GM23338 (cell line): ENCODE data around the gene CLASP2. TPM values are rescaled to one million over a fixed set of nuclear protein-coding genes. Genes with fewer than 3 reads are reported as not detected.

ENCODE experiments used
- ATAC-seq: fragments of 200-7000 bp; cut with Tn5 transposase; 3 replicates; pipeline ENCODE4 v1.9.1; 2020
- DNase-seq: peaks from one replicate; pipeline ENCODE4 v3.0.0-alpha.2; 2015; ENCODE audit warnings: low spot score
- H2AFZ ChIP-seq: fragments of 200-600 bp; sonication (generic); 2 replicates; pipeline ENCODE4 v1.8.0; 2016; ENCODE audit warnings: antibody characterized with exemption, mild to moderate bottlenecking, moderate library complexity
- H3F3A ChIP-seq: fragments of 200-600 bp; sonication (generic); replicated peaks from 2 replicates; pipeline ENCODE4 v1.8.0; 2017; ENCODE audit warnings: antibody characterized with exemption, mixed run types, low read depth
- H3K27ac ChIP-seq: fragments of 200-600 bp; sonication (generic); 2 replicates; pipeline ENCODE4 v1.6.1; 2016; ENCODE audit warnings: low read depth
- H3K27me3 ChIP-seq: fragments of 200-600 bp; sonication (generic); 2 replicates; pipeline ENCODE4 v1.8.0; 2016; ENCODE audit warnings: mild to moderate bottlenecking, mixed run types, moderate library complexity; ENCODE audit not compliant: insufficient read depth
- H3K36me3 ChIP-seq: fragments of 200-600 bp; sonication (generic); 2 replicates; pipeline ENCODE4 v1.8.0; 2016; ENCODE audit warnings: mild to moderate bottlenecking; ENCODE audit not compliant: insufficient read depth
- H3K4me1 ChIP-seq: fragments of 200-600 bp; sonication (generic); 2 replicates; pipeline ENCODE4 v1.8.0; 2016; ENCODE audit warnings: mild to moderate bottlenecking, moderate library complexity; ENCODE audit not compliant: insufficient read depth
- H3K4me2 ChIP-seq: fragments of 200-600 bp; sonication (generic); 2 replicates; pipeline ENCODE4 v1.7.1; 2017; ENCODE audit warnings: mixed run types
- H3K4me3 ChIP-seq: fragments of 200-600 bp; sonication (generic); 2 replicates; pipeline ENCODE4 v1.6.1; 2016; ENCODE audit warnings: mixed run types
- H3K79me2 ChIP-seq: fragments of 200-600 bp; sonication (generic); replicated peaks from 2 replicates; pipeline ENCODE4 v1.8.0; 2017; ENCODE audit warnings: mild to moderate bottlenecking; ENCODE audit not compliant: insufficient read depth
- H3K9me2 ChIP-seq: fragments of 200-600 bp; sonication (generic); 2 replicates; pipeline ENCODE4 v1.8.0; 2017; ENCODE audit not compliant: insufficient read depth
- H4K20me1 ChIP-seq: fragments of 200-600 bp; sonication (generic); replicated peaks from 2 replicates; pipeline ENCODE4 v1.8.0; 2017; ENCODE audit warnings: mild to moderate bottlenecking; ENCODE audit not compliant: insufficient read depth
- H3K27ac Mint-ChIP-seq: 2 replicates; pipeline ENCODE4 v1.8.0; 2020; ENCODE audit warnings: inconsistent platforms, mild to moderate bottlenecking, moderate library complexity, mixed read lengths
- H3K27me3 Mint-ChIP-seq: 3 replicates; pipeline ENCODE4 v1.8.0; 2022; ENCODE audit warnings: low read depth, mild to moderate bottlenecking, moderate library complexity, mixed read lengths, inconsistent platforms; ENCODE audit not compliant: insufficient read depth, poor library complexity
- H3K36me3 Mint-ChIP-seq: 3 replicates; pipeline ENCODE4 v1.8.0; 2021; ENCODE audit warnings: low read depth, mild to moderate bottlenecking, inconsistent platforms, moderate library complexity, mixed read lengths
- H3K4me1 Mint-ChIP-seq: 3 replicates; pipeline ENCODE4 v1.8.0; 2020; ENCODE audit warnings: mild to moderate bottlenecking, inconsistent platforms, mixed read lengths
- H3K4me3 Mint-ChIP-seq: 3 replicates; pipeline ENCODE4 v1.8.0; 2021; ENCODE audit warnings: moderate library complexity, mild to moderate bottlenecking, inconsistent platforms, mixed read lengths
- H3K9me3 Mint-ChIP-seq: 3 replicates; pipeline ENCODE4 v1.8.0; 2020; ENCODE audit warnings: moderate library complexity, mild to moderate bottlenecking, inconsistent platforms, mixed read lengths
- CREB1 ChIP-seq: fragments of 250-450 bp; sonication (Bioruptor Pico); IDR thresholded peaks from 2 replicates; pipeline ENCODE4 v1.5.0; 2020; ENCODE audit warnings: low read depth, mild to moderate bottlenecking, moderate library complexity
- EZH2phosphoT487 ChIP-seq: fragments of 200-600 bp; sonication (generic); IDR thresholded peaks from one replicate; pipeline ENCODE4 v1.8.1; 2018; ENCODE audit warnings: antibody characterized with exemption; ENCODE audit not compliant: unreplicated experiment
- JUNB ChIP-seq: IDR thresholded peaks from one replicate; pipeline ENCODE4 v1.6.1; 2016; ENCODE audit warnings: antibody characterized with exemption; ENCODE audit not compliant: unreplicated experiment
- NANOG ChIP-seq: IDR thresholded peaks from 2 replicates; pipeline ENCODE4 v1.6.1; 2016; ENCODE audit warnings: antibody characterized with exemption, borderline replicate concordance
- REST ChIP-seq: IDR thresholded peaks from one replicate; pipeline ENCODE4 v1.6.1; 2018; ENCODE audit warnings: antibody characterized with exemption; ENCODE audit not compliant: unreplicated experiment
- ZNF114 ChIP-seq: fragments of 250-450 bp; sonication (Bioruptor Pico); IDR thresholded peaks from 2 replicates; pipeline ENCODE4 v1.5.0; 2020; ENCODE audit warnings: mild to moderate bottlenecking, moderate library complexity
- ZNF331 ChIP-seq: fragments of 250-450 bp; sonication (Bioruptor Pico); IDR thresholded peaks from 2 replicates; pipeline ENCODE4 v1.5.0; 2020; ENCODE audit warnings: low read depth, mild to moderate bottlenecking, moderate library complexity
- ZNF462 ChIP-seq: fragments of 250-450 bp; sonication (Bioruptor Pico); IDR thresholded peaks from 2 replicates; pipeline ENCODE4 v1.5.0; 2020; ENCODE audit warnings: mild to moderate bottlenecking, moderate library complexity
- polyA plus RNA-seq: library from polyadenylated mRNA; unstranded; fragments of >200 nt; fragmentation: Nextera tagmentation; extraction: Ambion mirVana; gene quantifications from 2 replicates; pipeline ENCODE4 v1.2.1, GENCODE V29; 2016
- total RNA-seq: library from RNA; depleted of rRNA; stranded (reverse); fragments of >200 nt; shearing (Covaris generic); gene quantifications from 2 replicates; pipeline ENCODE4 v1.2.3, GENCODE V29; 2014

CLASP2 gene
- total and polyA plus RNA-seq, 2 experiments from 2014 or later = 12.8 to 74.6 TPM

- Mint-ChIP-seq H3K27me3 (peaks cover 4% of the 10 kb centered on the region), H3K27ac (no peak overlapping the region), H3K9me3 (no peaks in the 10 kb centered on the region; the same call in 2 of the 3 replicates), H3K4me1 (no peaks in the 10 kb centered on the region), H3K36me3 (peaks cover 4% of the 10 kb centered on the region; the same call in 1 of the 3 replicates), H3K4me3 (no peak overlapping the region)
- DNase-seq = no peak
- H3K9me2 ChIP-seq = no peaks in the 10 kb centered on the region
- H3K27ac ChIP-seq = no peak overlapping the region
- H4K20me1 ChIP-seq = no peaks in the 10 kb centered on the region
- H3K4me3 ChIP-seq = no peak overlapping the region
- no peak overlapping the region for H2AFZ ChIP-seq
- no peaks in the 10 kb centered on the region for H3K79me2 ChIP-seq
- no peaks in the 10 kb centered on the region for H3K4me1 ChIP-seq
- no peaks in the 10 kb centered on the region for H3F3A ChIP-seq
- TF ChIP-seq ZNF331 (CRISPR knock-in tag) (no peak), ZNF462 (CRISPR knock-in tag) (no peak), NANOG (no peak), ZNF114 (CRISPR knock-in tag) (no peak), REST (no peak), CREB1 (no peak), JUNB (no peak), EZH2phosphoT487 (no peak)
- no peak overlapping the region for H3K4me2 ChIP-seq
- H3K27me3 ChIP-seq = no peaks in the 10 kb centered on the region
- no peak for ATAC-seq
- H3K36me3 ChIP-seq = no peaks in the 10 kb centered on the region
These were observed 93.3 kb downstream of the CLASP2 start for GRCh38 chr3:33624756-33625155.
